ENCODE results near the gene SECISBP2.

GRCh38 chr9:89353989-89354388 lies 35.7 kb downstream of the SECISBP2 start:
- TF ChIP-seq TAF1 (IDR thresholded peaks at IDR 0.05; ENCODE audit: borderline replicate concordance, low read depth, low read length) (no peak), POLR2A (IDR thresholded peaks at IDR 0.05; ENCODE audit: low read depth, low read length) (no peak), POLR2AphosphoS5 (IDR thresholded peaks at IDR 0.05; ENCODE audit: low read depth, low read length) (no peak)
